Activated naive CD4-positive, alpha-beta T cell treated with anti-CD3 and anti-CD28 coated beads, Interleukin-2, amount 50 U/mL, for 24 hours (primary cell): ENCODE data around the gene KCNJ6.

Experiments
- H3K27ac Mint-ChIP-seq: one replicate; pipeline ENCODE4 v1.8.0; 2021; ENCODE audit warnings: mild to moderate bottlenecking, mixed read lengths
- H3K27me3 Mint-ChIP-seq: one replicate; pipeline ENCODE4 v1.8.0; 2021; ENCODE audit warnings: mixed read lengths
- H3K36me3 Mint-ChIP-seq: one replicate; pipeline ENCODE4 v1.8.0; 2021; ENCODE audit warnings: mixed read lengths
- H3K4me1 Mint-ChIP-seq: one replicate; pipeline ENCODE4 v1.8.0; 2021; ENCODE audit warnings: mixed read lengths
- H3K4me3 Mint-ChIP-seq: one replicate; pipeline ENCODE4 v1.8.0; 2021; ENCODE audit warnings: mild to moderate bottlenecking, mixed read lengths
- H3K9me3 Mint-ChIP-seq: one replicate; pipeline ENCODE4 v1.8.0; 2021; ENCODE audit warnings: mixed read lengths

KCNJ6 gene

GRCh38 chr21:37562920-37563640 lies 353.2 kb downstream of the KCNJ6 start:
- Mint-ChIP-seq H3K4me3 (peak overlapping the region; percentile 94), H3K27ac (peak overlapping the region; percentile 88), H3K9me3 (peaks cover 5% of the 10 kb centered on the region), H3K27me3 (no peaks in the 10 kb centered on the region), H3K36me3 (no peaks in the 10 kb centered on the region), H3K4me1 (peaks cover 30% of the 10 kb centered on the region)

- Mint-ChIP-seq H3K9me3 (peaks cover 5% of the 10 kb centered on the region), H3K4me1 (peaks cover 30% of the 10 kb centered on the region), H3K27me3 (no peaks in the 10 kb centered on the region)
Observed at GRCh38 chr21:37561941-37562919, 354.0 kb downstream of the KCNJ6 start.

GRCh38 chr21:37561506-37561905 lies 354.8 kb downstream of the KCNJ6 start:
- Mint-ChIP-seq H3K4me3 (no peak overlapping the region), H3K36me3 (no peaks in the 10 kb centered on the region), H3K27me3 (no peaks in the 10 kb centered on the region), H3K27ac (peak overlapping the region; percentile 3), H3K4me1 (peaks cover 30% of the 10 kb centered on the region), H3K9me3 (peaks cover 5% of the 10 kb centered on the region)

More at GRCh38 chr21:37561941-37562919, 354.0 kb downstream of the KCNJ6 start:
- H3K27ac Mint-ChIP-seq, result peak overlapping the region; percentile 23
- no peaks in the 10 kb centered on the region for H3K36me3 Mint-ChIP-seq
- peak overlapping the region; percentile 94 for H3K4me3 Mint-ChIP-seq

DNA sequence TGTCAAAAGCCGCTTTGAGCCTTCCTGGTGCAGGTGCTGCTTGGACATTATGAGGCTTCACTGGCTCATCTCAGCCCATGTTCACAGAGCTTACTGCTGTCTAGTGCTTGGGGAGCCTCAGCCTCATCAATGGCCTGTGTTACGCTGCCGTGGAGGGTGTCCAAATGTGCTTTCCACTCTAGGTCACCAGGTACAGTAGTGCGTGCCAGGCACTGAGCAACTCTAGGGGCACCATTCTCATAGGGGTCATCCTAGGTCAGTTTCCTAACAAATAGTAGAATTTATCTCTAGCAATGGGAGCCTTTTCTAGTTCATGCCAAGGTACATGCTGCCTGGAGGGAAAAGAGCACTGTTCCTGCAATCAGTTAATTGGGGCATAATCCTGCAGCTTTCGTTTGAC lies 355.9 kb downstream of the KCNJ6 start:
- no peak overlapping the region for H3K4me3 Mint-ChIP-seq

DNA sequence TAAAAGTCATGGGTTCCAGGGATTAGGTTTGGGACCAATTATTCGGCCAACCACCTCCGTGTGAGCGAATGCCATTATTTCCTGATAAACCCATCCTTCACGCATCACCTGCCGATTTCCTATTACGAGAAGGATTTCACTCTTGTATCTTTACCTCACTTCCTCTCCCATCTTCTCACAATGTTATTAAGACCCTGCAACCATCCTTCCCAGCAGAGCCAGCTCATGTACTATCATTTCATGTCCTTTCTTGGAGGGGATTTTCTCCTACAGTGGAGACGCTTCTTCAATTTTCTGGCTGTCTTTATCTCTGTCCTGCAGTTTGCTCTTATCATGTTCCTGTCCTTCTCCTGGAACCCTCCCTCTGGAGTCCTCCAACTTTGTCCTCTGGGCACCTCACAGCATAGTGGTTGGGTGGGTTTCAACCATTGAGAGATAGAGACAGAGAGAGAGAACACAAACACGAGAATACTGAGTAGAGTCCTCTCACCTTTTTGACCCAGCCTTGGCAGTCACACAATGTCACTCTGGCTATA lies 357.5 kb downstream of the KCNJ6 start:
- Mint-ChIP-seq H3K4me3 (no peak overlapping the region), H3K36me3 (no peaks in the 10 kb centered on the region), H3K9me3 (peaks cover 5% of the 10 kb centered on the region), H3K27me3 (peaks cover 2% of the 10 kb centered on the region), H3K27ac (no peak overlapping the region), H3K4me1 (peaks cover 8% of the 10 kb centered on the region)

More for the DNA sequence above, 355.9 kb downstream of the KCNJ6 start:
- Mint-ChIP-seq H3K9me3 (peaks cover 5% of the 10 kb centered on the region), H3K36me3 (no peaks in the 10 kb centered on the region), H3K27ac (no peak overlapping the region), H3K27me3 (no peaks in the 10 kb centered on the region), H3K4me1 (peaks cover 23% of the 10 kb centered on the region)
